Measurements from ENCODE around the gene NIPAL4.

Gene NIPAL4

DNA sequence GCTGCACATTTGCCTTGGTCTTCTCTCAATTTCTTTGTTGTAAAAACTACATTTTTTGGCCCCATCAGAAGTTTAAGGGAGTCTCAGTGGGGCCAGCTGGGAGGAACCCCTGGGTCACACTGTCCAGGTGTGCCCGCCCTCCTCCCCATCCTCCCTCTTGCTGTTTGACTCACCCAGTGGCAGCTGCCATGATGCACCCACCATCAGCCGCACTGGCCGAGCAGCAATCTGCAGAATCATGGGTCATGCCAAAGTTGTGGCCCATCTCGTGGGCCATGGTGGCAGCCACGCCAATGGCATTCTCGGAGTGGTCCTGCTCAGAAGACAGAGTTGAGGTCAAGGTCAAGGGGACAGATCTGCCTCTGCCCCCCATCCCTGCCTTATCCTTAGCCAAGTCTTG, 45.5 kb downstream of the NIPAL4 start:
- no peak for DNase-seq (ENCODE audit: low read depth in 1 of 2, low spot score in 1 of 2)
- Histone ChIP-seq H3K4me3 (replicated peaks; ENCODE audit: insufficient read depth, low read length) (no peak overlapping the region), H3K27ac (replicated peaks) (no peak overlapping the region), H3K27me3 (ENCODE audit: insufficient read depth, poor library complexity, severe bottlenecking) (peaks cover 2% of the 10 kb centered on the region)
- TF ChIP-seq POLR2AphosphoS5 (IDR thresholded peaks at IDR 0.05; ENCODE audit: low read depth) = no peak
- TF ChIP-seq, protein P1, sequence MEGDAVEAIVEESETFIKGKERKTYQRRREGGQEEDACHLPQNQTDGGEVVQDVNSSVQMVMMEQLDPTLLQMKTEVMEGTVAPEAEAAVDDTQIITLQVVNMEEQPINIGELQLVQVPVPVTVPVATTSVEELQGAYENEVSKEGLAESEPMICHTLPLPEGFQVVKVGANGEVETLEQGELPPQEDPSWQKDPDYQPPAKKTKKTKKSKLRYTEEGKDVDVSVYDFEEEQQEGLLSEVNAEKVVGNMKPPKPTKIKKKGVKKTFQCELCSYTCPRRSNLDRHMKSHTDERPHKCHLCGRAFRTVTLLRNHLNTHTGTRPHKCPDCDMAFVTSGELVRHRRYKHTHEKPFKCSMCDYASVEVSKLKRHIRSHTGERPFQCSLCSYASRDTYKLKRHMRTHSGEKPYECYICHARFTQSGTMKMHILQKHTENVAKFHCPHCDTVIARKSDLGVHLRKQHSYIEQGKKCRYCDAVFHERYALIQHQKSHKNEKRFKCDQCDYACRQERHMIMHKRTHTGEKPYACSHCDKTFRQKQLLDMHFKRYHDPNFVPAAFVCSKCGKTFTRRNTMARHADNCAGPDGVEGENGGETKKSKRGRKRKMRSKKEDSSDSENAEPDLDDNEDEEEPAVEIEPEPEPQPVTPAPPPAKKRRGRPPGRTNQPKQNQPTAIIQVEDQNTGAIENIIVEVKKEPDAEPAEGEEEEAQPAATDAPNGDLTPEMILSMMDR (IDR thresholded peaks at IDR 0.05; ENCODE audit: insufficient read depth, low read length) = no peak
- TF ChIP-seq, protein P2, sequence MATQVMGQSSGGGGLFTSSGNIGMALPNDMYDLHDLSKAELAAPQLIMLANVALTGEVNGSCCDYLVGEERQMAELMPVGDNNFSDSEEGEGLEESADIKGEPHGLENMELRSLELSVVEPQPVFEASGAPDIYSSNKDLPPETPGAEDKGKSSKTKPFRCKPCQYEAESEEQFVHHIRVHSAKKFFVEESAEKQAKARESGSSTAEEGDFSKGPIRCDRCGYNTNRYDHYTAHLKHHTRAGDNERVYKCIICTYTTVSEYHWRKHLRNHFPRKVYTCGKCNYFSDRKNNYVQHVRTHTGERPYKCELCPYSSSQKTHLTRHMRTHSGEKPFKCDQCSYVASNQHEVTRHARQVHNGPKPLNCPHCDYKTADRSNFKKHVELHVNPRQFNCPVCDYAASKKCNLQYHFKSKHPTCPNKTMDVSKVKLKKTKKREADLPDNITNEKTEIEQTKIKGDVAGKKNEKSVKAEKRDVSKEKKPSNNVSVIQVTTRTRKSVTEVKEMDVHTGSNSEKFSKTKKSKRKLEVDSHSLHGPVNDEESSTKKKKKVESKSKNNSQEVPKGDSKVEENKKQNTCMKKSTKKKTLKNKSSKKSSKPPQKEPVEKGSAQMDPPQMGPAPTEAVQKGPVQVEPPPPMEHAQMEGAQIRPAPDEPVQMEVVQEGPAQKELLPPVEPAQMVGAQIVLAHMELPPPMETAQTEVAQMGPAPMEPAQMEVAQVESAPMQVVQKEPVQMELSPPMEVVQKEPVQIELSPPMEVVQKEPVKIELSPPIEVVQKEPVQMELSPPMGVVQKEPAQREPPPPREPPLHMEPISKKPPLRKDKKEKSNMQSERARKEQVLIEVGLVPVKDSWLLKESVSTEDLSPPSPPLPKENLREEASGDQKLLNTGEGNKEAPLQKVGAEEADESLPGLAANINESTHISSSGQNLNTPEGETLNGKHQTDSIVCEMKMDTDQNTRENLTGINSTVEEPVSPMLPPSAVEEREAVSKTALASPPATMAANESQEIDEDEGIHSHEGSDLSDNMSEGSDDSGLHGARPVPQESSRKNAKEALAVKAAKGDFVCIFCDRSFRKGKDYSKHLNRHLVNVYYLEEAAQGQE (IDR thresholded peaks at IDR 0.05; ENCODE audit: insufficient replicate concordance, low read depth) = no peak
- no peak for TF ChIP-seq SPI1 (IDR thresholded peaks at IDR 0.05; ENCODE audit: borderline replicate concordance, low read depth)
- no peak for TF ChIP-seq GABPA (IDR thresholded peaks at IDR 0.05; ENCODE audit: low read depth)

GRCh38 chr5:157506066-157506590, 46.1 kb downstream of the NIPAL4 start:
- no peak for TF ChIP-seq GABPA (IDR thresholded peaks at IDR 0.05; ENCODE audit: low read depth)
- TF ChIP-seq SPI1 (IDR thresholded peaks at IDR 0.05; ENCODE audit: borderline replicate concordance, low read depth) = no peak
- no peak for TF ChIP-seq POLR2AphosphoS5 (IDR thresholded peaks at IDR 0.05; ENCODE audit: low read depth)
- TF ChIP-seq, protein P1 (IDR thresholded peaks at IDR 0.05; ENCODE audit: insufficient read depth, low read length) = no peak
- TF ChIP-seq, protein P2 (IDR thresholded peaks at IDR 0.05; ENCODE audit: insufficient replicate concordance, low read depth) = no peak
- DNase-seq (ENCODE audit: low read depth in 1 of 2, low spot score in 1 of 2) = no peak
- no peak overlapping the region for H3K27ac ChIP-seq (replicated peaks)
- H3K4me3 ChIP-seq (replicated peaks; ENCODE audit: insufficient read depth, low read length) = no peak overlapping the region
- H3K27me3 ChIP-seq (ENCODE audit: insufficient read depth, poor library complexity, severe bottlenecking) = peaks cover 2% of the 10 kb centered on the region

DNA sequence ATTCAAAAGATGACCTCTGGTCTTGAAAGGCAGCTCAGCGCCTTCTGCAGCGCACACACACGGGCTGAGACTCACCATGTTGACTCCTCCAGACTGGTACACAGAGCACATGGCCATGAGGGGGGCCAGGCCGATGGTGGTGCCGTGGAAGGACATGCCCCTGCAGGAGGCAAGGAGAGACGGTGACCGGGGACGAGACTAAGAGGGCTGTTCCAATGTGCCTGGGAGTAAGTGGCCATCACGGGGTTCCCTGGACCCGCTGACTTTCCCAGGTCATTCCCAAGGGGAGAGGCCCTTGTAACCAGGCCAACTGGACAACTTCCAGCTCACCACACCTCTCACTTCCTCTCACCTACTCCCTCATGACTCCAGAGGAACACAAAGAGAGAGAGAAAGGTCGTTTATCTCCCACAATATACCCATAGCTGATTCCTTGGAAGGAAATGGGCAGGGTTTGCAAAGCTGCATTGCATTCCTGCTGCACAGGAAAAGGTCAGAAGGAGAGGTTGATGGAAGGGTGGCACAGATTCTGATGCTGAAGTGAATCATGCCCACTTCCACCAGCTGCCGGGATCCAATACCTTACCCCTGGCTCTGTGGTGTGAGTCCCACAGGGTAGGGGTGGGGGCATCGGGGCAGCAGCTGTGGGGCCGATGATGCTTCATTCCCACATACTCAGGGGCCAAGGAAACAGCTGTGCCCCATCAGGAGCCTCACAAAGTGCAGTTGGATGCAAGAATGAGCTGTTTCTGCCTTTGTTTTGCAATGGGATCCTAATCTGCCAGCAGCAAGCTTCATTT, 47.2 kb downstream of the NIPAL4 start:
- Histone ChIP-seq H3K27me3 (ENCODE audit: insufficient read depth, poor library complexity, severe bottlenecking) (peaks cover 2% of the 10 kb centered on the region), H3K27ac (replicated peaks) (no peak overlapping the region), H3K4me3 (replicated peaks; ENCODE audit: insufficient read depth, low read length) (no peak overlapping the region)
- no peak for DNase-seq (ENCODE audit: low read depth in 1 of 2, low spot score in 1 of 2)
- no peak for TF ChIP-seq POLR2AphosphoS5 (IDR thresholded peaks at IDR 0.05; ENCODE audit: low read depth)
- TF ChIP-seq, protein P2 (IDR thresholded peaks at IDR 0.05; ENCODE audit: insufficient replicate concordance, low read depth) = no peak
- no peak for TF ChIP-seq SPI1 (IDR thresholded peaks at IDR 0.05; ENCODE audit: borderline replicate concordance, low read depth)
- TF ChIP-seq GABPA (IDR thresholded peaks at IDR 0.05; ENCODE audit: low read depth) = no peak
- TF ChIP-seq, protein P1 (IDR thresholded peaks at IDR 0.05; ENCODE audit: insufficient read depth, low read length) = no peak

Measured in HL-60 (cell line).